Spleen (tissue), 7 donors: ENCODE data around the gene FBRS.

ENCODE experiments used
- CTCF ChIP-seq, 11 experiments: fragments of 200-600 bp in 7 of 11; fragments of 450-650 bp in 4 of 11; sonication (generic) in 4 of 11; IDR thresholded peaks in 8 of 11; conservative IDR thresholded peaks in 3 of 11; 1 replicate in 7 of 11; 2 replicates in 4 of 11; pipeline versions ENCODE4 v1.4.0 to v1.8.0; 2016 to 2021; ENCODE audit warnings: antibody characterized with exemption in 11 of 11, inconsistent platforms in 4 of 11, mild to moderate bottlenecking in 1 of 11
- POLR2A ChIP-seq, 3 donors: fragments of 450-650 bp; IDR thresholded peaks; one replicate each; pipeline ENCODE4 v1.5.1; 2017; ENCODE audit warnings: antibody characterized with exemption in 3 of 3, mild to moderate bottlenecking in 1 of 3
- POLR2AphosphoS5 ChIP-seq, 3 donors: sonication (generic); formaldehyde crosslinking; IDR thresholded peaks; one replicate each; pipeline ENCODE4 v1.5.1; 2017; ENCODE audit warnings: antibody characterized with exemption in 3 of 3
- donor health status: DM: no; HTN: no; CAD: no; lungs with moderate emphysema.
- donor health status: DM: no; HTN: no; CAD: no.
- donor health status: DM: no; HTN: no; CAD: no.

- TF ChIP-seq CTCF (IDR thresholded peaks at IDR 0.05 in 8 of 11, conservative IDR thresholded peaks at IDR 0.05 in 3 of 11) (no peak), POLR2A (IDR thresholded peaks at IDR 0.05) (no peak), POLR2AphosphoS5 (IDR thresholded peaks at IDR 0.05) (no peak)
Observed at GRCh38 chr16:30619202-30619601, 39.0 kb upstream of the FBRS start.
